DOHH2 (cell line): Measurements from ENCODE around the gene RASL12.

Experiments
- CTCF ChIP-seq: fragments of 200-600 bp; sonication (generic); IDR thresholded peaks from one replicate; pipeline ENCODE4 v1.5.1; 2014; ENCODE audit warnings: antibody characterized with exemption, mild to moderate bottlenecking, low read depth, low read length; ENCODE audit not compliant: poor library complexity, severe bottlenecking
- EZH2phosphoT487 ChIP-seq: fragments of 200-600 bp; sonication (generic); IDR thresholded peaks from 2 replicates; pipeline ENCODE4 v1.6.1; 2017; ENCODE audit warnings: borderline replicate concordance, mild to moderate bottlenecking, antibody characterized with exemption, low read length, moderate library complexity, mixed read lengths

- TF ChIP-seq EZH2phosphoT487: no peak
- TF ChIP-seq CTCF: no peak
Measured at GRCh38 chr15:65034719-65035118, 33.1 kb downstream of the RASL12 start.
